GM23338 (cell line): Measurements from ENCODE around the gene FNDC3B. TPM values are rescaled to one million over a fixed set of nuclear protein-coding genes. Genes with fewer than 3 reads are reported as not detected.

ENCODE experiments used
- ATAC-seq: fragments of 200-7000 bp; cut with Tn5 transposase; 3 replicates; pipeline ENCODE4 v1.9.1; 2020
- DNase-seq: peaks from one replicate; pipeline ENCODE4 v3.0.0-alpha.2; 2015; ENCODE audit warnings: low spot score
- H2AFZ ChIP-seq: fragments of 200-600 bp; sonication (generic); 2 replicates; pipeline ENCODE4 v1.8.0; 2016; ENCODE audit warnings: antibody characterized with exemption, mild to moderate bottlenecking, moderate library complexity
- H3F3A ChIP-seq: fragments of 200-600 bp; sonication (generic); replicated peaks from 2 replicates; pipeline ENCODE4 v1.8.0; 2017; ENCODE audit warnings: antibody characterized with exemption, mixed run types, low read depth
- H3K27ac ChIP-seq: fragments of 200-600 bp; sonication (generic); 2 replicates; pipeline ENCODE4 v1.6.1; 2016; ENCODE audit warnings: low read depth
- H3K27me3 ChIP-seq: fragments of 200-600 bp; sonication (generic); 2 replicates; pipeline ENCODE4 v1.8.0; 2016; ENCODE audit warnings: mild to moderate bottlenecking, mixed run types, moderate library complexity; ENCODE audit not compliant: insufficient read depth
- H3K36me3 ChIP-seq: fragments of 200-600 bp; sonication (generic); 2 replicates; pipeline ENCODE4 v1.8.0; 2016; ENCODE audit warnings: mild to moderate bottlenecking; ENCODE audit not compliant: insufficient read depth
- H3K4me1 ChIP-seq: fragments of 200-600 bp; sonication (generic); 2 replicates; pipeline ENCODE4 v1.8.0; 2016; ENCODE audit warnings: mild to moderate bottlenecking, moderate library complexity; ENCODE audit not compliant: insufficient read depth
- H3K4me2 ChIP-seq: fragments of 200-600 bp; sonication (generic); 2 replicates; pipeline ENCODE4 v1.7.1; 2017; ENCODE audit warnings: mixed run types
- H3K4me3 ChIP-seq: fragments of 200-600 bp; sonication (generic); 2 replicates; pipeline ENCODE4 v1.6.1; 2016; ENCODE audit warnings: mixed run types
- H3K79me2 ChIP-seq: fragments of 200-600 bp; sonication (generic); replicated peaks from 2 replicates; pipeline ENCODE4 v1.8.0; 2017; ENCODE audit warnings: mild to moderate bottlenecking; ENCODE audit not compliant: insufficient read depth
- H3K9me2 ChIP-seq: fragments of 200-600 bp; sonication (generic); 2 replicates; pipeline ENCODE4 v1.8.0; 2017; ENCODE audit not compliant: insufficient read depth
- H4K20me1 ChIP-seq: fragments of 200-600 bp; sonication (generic); replicated peaks from 2 replicates; pipeline ENCODE4 v1.8.0; 2017; ENCODE audit warnings: mild to moderate bottlenecking; ENCODE audit not compliant: insufficient read depth
- H3K27ac Mint-ChIP-seq: 2 replicates; pipeline ENCODE4 v1.8.0; 2020; ENCODE audit warnings: inconsistent platforms, mild to moderate bottlenecking, moderate library complexity, mixed read lengths
- H3K27me3 Mint-ChIP-seq: 3 replicates; pipeline ENCODE4 v1.8.0; 2022; ENCODE audit warnings: low read depth, mild to moderate bottlenecking, moderate library complexity, mixed read lengths, inconsistent platforms; ENCODE audit not compliant: insufficient read depth, poor library complexity
- H3K36me3 Mint-ChIP-seq: 3 replicates; pipeline ENCODE4 v1.8.0; 2021; ENCODE audit warnings: low read depth, mild to moderate bottlenecking, inconsistent platforms, moderate library complexity, mixed read lengths
- H3K4me1 Mint-ChIP-seq: 3 replicates; pipeline ENCODE4 v1.8.0; 2020; ENCODE audit warnings: mild to moderate bottlenecking, inconsistent platforms, mixed read lengths
- H3K4me3 Mint-ChIP-seq: 3 replicates; pipeline ENCODE4 v1.8.0; 2021; ENCODE audit warnings: moderate library complexity, mild to moderate bottlenecking, inconsistent platforms, mixed read lengths
- H3K9me3 Mint-ChIP-seq: 3 replicates; pipeline ENCODE4 v1.8.0; 2020; ENCODE audit warnings: moderate library complexity, mild to moderate bottlenecking, inconsistent platforms, mixed read lengths
- CREB1 ChIP-seq: fragments of 250-450 bp; sonication (Bioruptor Pico); IDR thresholded peaks from 2 replicates; pipeline ENCODE4 v1.5.0; 2020; ENCODE audit warnings: low read depth, mild to moderate bottlenecking, moderate library complexity
- CTCF ChIP-seq, 2 experiments: fragments of 200-600 bp in 1 of 2; sonication (generic) in 1 of 2; conservative IDR thresholded peaks; 2 replicates each; pipeline versions ENCODE4 v1.5.1 to v1.6.1; 2016 to 2017; ENCODE audit warnings: antibody characterized with exemption in 2 of 2, low read depth in 2 of 2, mild to moderate bottlenecking in 2 of 2, moderate library complexity in 1 of 2
- ETS1 ChIP-seq: IDR thresholded peaks from 2 replicates; pipeline ENCODE4 v1.6.1; 2016; ENCODE audit warnings: antibody characterized with exemption
- EZH2 ChIP-seq: fragments of 200-600 bp; sonication (generic); IDR thresholded peaks from one replicate; pipeline ENCODE4 v1.8.0; 2017; ENCODE audit warnings: antibody characterized with exemption, mild to moderate bottlenecking, low read depth; ENCODE audit not compliant: unreplicated experiment
- EZH2phosphoT487 ChIP-seq: fragments of 200-600 bp; sonication (generic); IDR thresholded peaks from one replicate; pipeline ENCODE4 v1.8.1; 2018; ENCODE audit warnings: antibody characterized with exemption; ENCODE audit not compliant: unreplicated experiment
- JUNB ChIP-seq: IDR thresholded peaks from one replicate; pipeline ENCODE4 v1.6.1; 2016; ENCODE audit warnings: antibody characterized with exemption; ENCODE audit not compliant: unreplicated experiment
- NANOG ChIP-seq: IDR thresholded peaks from 2 replicates; pipeline ENCODE4 v1.6.1; 2016; ENCODE audit warnings: antibody characterized with exemption, borderline replicate concordance
- POLR2AphosphoS5 ChIP-seq: IDR thresholded peaks from 2 replicates; pipeline ENCODE4 v1.6.1; 2016; ENCODE audit warnings: antibody characterized with exemption, low read depth
- REST ChIP-seq: IDR thresholded peaks from one replicate; pipeline ENCODE4 v1.6.1; 2018; ENCODE audit warnings: antibody characterized with exemption; ENCODE audit not compliant: unreplicated experiment
- STAT1 ChIP-seq: IDR thresholded peaks from one replicate; pipeline ENCODE4 v1.6.1; 2016; ENCODE audit warnings: antibody characterized with exemption; ENCODE audit not compliant: unreplicated experiment
- ZNF114 ChIP-seq: fragments of 250-450 bp; sonication (Bioruptor Pico); IDR thresholded peaks from 2 replicates; pipeline ENCODE4 v1.5.0; 2020; ENCODE audit warnings: mild to moderate bottlenecking, moderate library complexity
- ZNF331 ChIP-seq: fragments of 250-450 bp; sonication (Bioruptor Pico); IDR thresholded peaks from 2 replicates; pipeline ENCODE4 v1.5.0; 2020; ENCODE audit warnings: low read depth, mild to moderate bottlenecking, moderate library complexity
- ZNF462 ChIP-seq: fragments of 250-450 bp; sonication (Bioruptor Pico); IDR thresholded peaks from 2 replicates; pipeline ENCODE4 v1.5.0; 2020; ENCODE audit warnings: mild to moderate bottlenecking, moderate library complexity
- polyA plus RNA-seq: library from polyadenylated mRNA; unstranded; fragments of >200 nt; fragmentation: Nextera tagmentation; extraction: Ambion mirVana; gene quantifications from 2 replicates; pipeline ENCODE4 v1.2.1, GENCODE V29; 2016
- total RNA-seq: library from RNA; depleted of rRNA; stranded (reverse); fragments of >200 nt; shearing (Covaris generic); gene quantifications from 2 replicates; pipeline ENCODE4 v1.2.3, GENCODE V29; 2014

The FNDC3B gene
- total and polyA plus RNA-seq, 2 experiments from 2014 or later = 19.1 to 55.4 TPM

GRCh38 chr3:172002512-172003078 lies 36.8 kb upstream of the FNDC3B start:
- TF ChIP-seq ZNF462 (CRISPR knock-in tag) (no peak), CTCF (conservative IDR thresholded peaks at IDR 0.05; ENCODE audit: low read depth in 2 of 2) (no peak), CREB1 (CRISPR knock-in tag) (no peak), NANOG (no peak), EZH2phosphoT487 (no peak), JUNB (no peak), ZNF331 (CRISPR knock-in tag) (no peak), REST (no peak), EZH2 (no peak), POLR2AphosphoS5 (no peak), ETS1 (no peak), STAT1 (no peak), ZNF114 (CRISPR knock-in tag) (no peak)
- Histone ChIP-seq H3K79me2 (no peaks in the 10 kb centered on the region), H3K9me2 (no peaks in the 10 kb centered on the region), H3K4me3 (no peak overlapping the region), H3K4me1 (no peaks in the 10 kb centered on the region), H3F3A (no peaks in the 10 kb centered on the region), H3K27me3 (no peaks in the 10 kb centered on the region), H3K27ac (no peak overlapping the region), H4K20me1 (no peaks in the 10 kb centered on the region), H3K36me3 (no peaks in the 10 kb centered on the region), H2AFZ (no peak overlapping the region), H3K4me2 (no peak overlapping the region)
- H3K4me3 Mint-ChIP-seq = no peak overlapping the region
- no peak for DNase-seq
- no peak overlapping the region for H3K27ac Mint-ChIP-seq
- no peaks in the 10 kb centered on the region; the same call in 2 of the 3 replicates for H3K4me1 Mint-ChIP-seq
- ATAC-seq = no peak
- no peaks in the 10 kb centered on the region for H3K27me3 Mint-ChIP-seq
- peaks cover 8% of the 10 kb centered on the region; the same call in 2 of the 3 replicates for H3K36me3 Mint-ChIP-seq
- H3K9me3 Mint-ChIP-seq = peaks cover 14% of the 10 kb centered on the region; the same call in 2 of the 3 replicates
